GM23248 (cell line): ENCODE results near the gene HNMT. TPM values are rescaled to one million over a fixed set of nuclear protein-coding genes. Genes with fewer than 3 reads are reported as not detected.

Source experiments
- DNase-seq: peaks from one replicate; pipeline ENCODE4 v3.0.0-alpha.2; 2015
- H2AFZ ChIP-seq: fragments of 200-600 bp; sonication (generic); 2 replicates; pipeline ENCODE4 v1.6.1; 2016; ENCODE audit warnings: antibody characterized with exemption
- H3F3A ChIP-seq: fragments of 200-600 bp; sonication (generic); 2 replicates; pipeline ENCODE4 v1.6.1; 2016; ENCODE audit warnings: mild to moderate bottlenecking, antibody characterized with exemption, mixed run types; ENCODE audit not compliant: insufficient read depth
- H3K27ac ChIP-seq: fragments of 200-600 bp; sonication (generic); 2 replicates; pipeline ENCODE4 v1.5.1; 2016; ENCODE audit warnings: mild to moderate bottlenecking
- H3K27me3 ChIP-seq: fragments of 200-600 bp; sonication (generic); replicated peaks from 2 replicates; pipeline ENCODE4 v1.6.1; 2016; ENCODE audit warnings: mild to moderate bottlenecking; ENCODE audit not compliant: insufficient read depth
- H3K36me3 ChIP-seq: fragments of 200-600 bp; sonication (generic); 2 replicates; pipeline ENCODE4 v1.6.1; 2016; ENCODE audit warnings: low read depth, mild to moderate bottlenecking
- H3K4me1 ChIP-seq: fragments of 200-600 bp; sonication (generic); 2 replicates; pipeline ENCODE4 v1.6.1; 2016; ENCODE audit warnings: mild to moderate bottlenecking; ENCODE audit not compliant: insufficient read depth
- H3K4me2 ChIP-seq: fragments of 200-600 bp; sonication (generic); one replicate; pipeline ENCODE4 v1.6.1; 2016; ENCODE audit warnings: mild to moderate bottlenecking; ENCODE audit not compliant: unreplicated experiment
- H3K4me3 ChIP-seq: fragments of 200-600 bp; sonication (generic); 2 replicates; pipeline ENCODE4 v1.5.1; 2016; ENCODE audit warnings: mild to moderate bottlenecking
- H3K79me2 ChIP-seq: fragments of 200-600 bp; sonication (generic); 2 replicates; pipeline ENCODE4 v1.6.1; 2016; ENCODE audit warnings: mild to moderate bottlenecking; ENCODE audit not compliant: insufficient read depth
- H3K9ac ChIP-seq: fragments of 200-600 bp; sonication (generic); 2 replicates; pipeline ENCODE4 v1.6.1; 2016; ENCODE audit warnings: mild to moderate bottlenecking
- H3K9me2 ChIP-seq: fragments of 200-600 bp; sonication (generic); 2 replicates; pipeline ENCODE4 v1.6.1; 2016; ENCODE audit warnings: mixed run types, mild to moderate bottlenecking, moderate library complexity; ENCODE audit not compliant: insufficient read depth
- H3K9me3 ChIP-seq: fragments of 200-600 bp; sonication (generic); one replicate; pipeline ENCODE4 v1.6.1; 2017; ENCODE audit warnings: low read depth
- H4K20me1 ChIP-seq: fragments of 200-600 bp; sonication (generic); 2 replicates; pipeline ENCODE4 v1.6.0; 2016; ENCODE audit not compliant: insufficient read depth
- EZH2 ChIP-seq: fragments of 200-600 bp; sonication (generic); IDR thresholded peaks from 2 replicates; pipeline ENCODE4 v1.6.1; 2018; ENCODE audit warnings: antibody characterized with exemption, mild to moderate bottlenecking; ENCODE audit not compliant: insufficient read depth, poor library complexity, severe bottlenecking
- EZH2phosphoT487 ChIP-seq: fragments of 200-600 bp; sonication (generic); IDR thresholded peaks from 2 replicates; pipeline ENCODE4 v1.6.1; 2018; ENCODE audit warnings: antibody characterized with exemption, moderate library complexity, mild to moderate bottlenecking, low read depth; ENCODE audit not compliant: insufficient read depth
- WGBS, 2 experiments: methylation state at CpG; one replicate each; pipeline ENCODE4 v1.1.6; 2015 to 2017; ENCODE audit warnings: low lambda C conversion rate in 2 of 2, low coverage in 1 of 2; ENCODE audit errors: missing lambda C conversion rate in 2 of 2; 5-methylcytosine and 5-hydroxymethylcytosine counted together
- in situ Hi-C: fragments of 300-500 bp; cut with MboI; formaldehyde crosslinking; loops from 2 replicates; pipeline ENCODE4 v1.15.0; 2020
- polyA plus RNA-seq: library from polyadenylated mRNA; unstranded; fragments of >200 nt; fragmentation: Nextera tagmentation; extraction: Ambion mirVana; gene quantifications from 2 replicates; pipeline ENCODE4 v1.2.1, GENCODE V29; 2016
- total RNA-seq: library from RNA; depleted of rRNA; stranded (reverse); fragments of >200 nt; shearing (Covaris generic); gene quantifications from 2 replicates; pipeline ENCODE4 v1.2.3, GENCODE V29; 2014

The HNMT gene
- total and polyA plus RNA-seq, 2 experiments from 2014 or later: 6.8 to 7.3 TPM

DNA sequence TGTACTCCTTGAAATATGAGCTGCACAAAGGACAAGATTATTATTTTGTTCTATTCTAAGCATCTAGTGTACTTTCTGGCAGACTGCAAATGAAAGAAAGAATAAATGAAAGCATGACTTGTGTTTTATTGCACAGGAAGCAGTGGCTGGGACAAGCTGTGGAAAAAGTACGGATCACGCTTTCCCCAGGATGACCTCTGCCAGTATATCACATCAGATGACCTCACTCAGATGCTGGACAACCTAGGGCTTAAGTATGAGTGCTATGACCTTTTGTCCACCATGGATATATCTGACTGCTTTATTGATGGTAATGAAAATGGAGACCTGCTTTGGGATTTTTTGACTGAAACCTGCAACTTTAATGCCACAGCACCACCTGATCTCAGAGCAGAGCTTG lies 49.4 kb downstream of the HNMT start:
- H3K79me2 ChIP-seq: no peaks in the 10 kb centered on the region
- H3K27me3 ChIP-seq: no peaks in the 10 kb centered on the region
- H3K27ac ChIP-seq: no peak overlapping the region
- whole genome bisulfite sequencing, 2 experiments: 85% methylated on average over 2 of the region's 2 CpGs
- no peaks in the 10 kb centered on the region for H3K9me3 ChIP-seq
- no peak overlapping the region for H2AFZ ChIP-seq
- no peaks in the 10 kb centered on the region for H4K20me1 ChIP-seq
- no peak for TF ChIP-seq EZH2
- TF ChIP-seq EZH2phosphoT487: no peak
- no peaks in the 10 kb centered on the region for H3K4me1 ChIP-seq
- no peak for DNase-seq
- no peaks in the 10 kb centered on the region for H3K9me2 ChIP-seq
- H3F3A ChIP-seq: no peaks in the 10 kb centered on the region
- no peak overlapping the region for H3K4me3 ChIP-seq
- in situ Hi-C loops: no loop called here
- no peak overlapping the region for H3K9ac ChIP-seq
- no peaks in the 10 kb centered on the region for H3K36me3 ChIP-seq
- H3K4me2 ChIP-seq: no peak overlapping the region

DNA sequence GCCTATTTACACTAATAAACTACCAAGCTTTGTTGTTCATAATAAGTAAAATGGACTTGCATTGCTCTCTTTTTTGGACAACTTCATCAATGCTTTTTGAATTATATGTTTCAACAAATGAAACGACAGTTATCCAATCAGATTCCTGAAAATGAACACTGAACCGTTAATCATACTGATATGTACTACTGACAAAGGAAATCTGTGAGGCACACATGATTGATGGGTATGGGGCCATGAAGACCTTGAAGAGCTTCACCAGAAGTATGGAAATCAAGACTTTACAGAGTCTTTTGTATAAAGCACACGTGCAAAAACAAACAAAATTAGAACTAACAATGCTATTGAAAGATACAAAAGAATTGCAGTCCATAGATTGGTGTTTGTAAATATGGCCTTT lies 51.2 kb downstream of the HNMT start:
- WGBS, 2 experiments: 58 to 65% methylated on average over 3 of the region's 3 CpGs

DNA sequence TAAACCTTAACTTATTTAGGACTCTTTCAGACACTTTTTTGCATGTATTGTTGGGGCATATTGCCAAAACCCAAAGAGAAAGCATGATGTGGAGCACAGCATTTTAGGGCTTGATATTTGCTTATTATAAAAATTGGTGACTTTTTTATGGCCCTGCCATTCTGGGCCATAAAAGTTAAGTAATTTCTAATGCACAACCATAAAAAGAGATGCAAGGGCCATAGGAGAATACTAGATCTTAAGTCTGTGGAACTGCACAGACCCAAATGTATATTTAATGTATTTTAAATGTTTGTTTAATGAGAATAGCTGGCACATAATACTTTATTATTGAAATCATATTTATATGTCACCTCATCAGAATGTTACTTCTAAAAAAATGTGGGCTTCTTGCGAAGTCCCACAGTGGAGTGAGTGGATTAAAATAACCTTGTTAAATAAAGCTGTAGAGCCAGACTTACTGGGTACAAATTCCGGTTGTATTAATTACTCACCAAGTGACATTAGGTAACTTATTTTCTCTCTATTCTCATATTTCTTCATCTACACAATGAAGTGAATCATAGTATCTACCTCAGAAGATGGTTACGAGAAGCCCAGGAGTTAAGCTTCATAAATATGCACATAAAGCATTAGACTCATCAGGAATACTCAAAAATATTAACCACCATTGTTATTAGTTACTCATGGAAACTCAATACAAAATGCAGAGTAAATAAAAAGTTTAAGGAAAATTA lies 52.2 kb downstream of the HNMT start:
- Histone ChIP-seq H3F3A (no peaks in the 10 kb centered on the region), H3K36me3 (no peaks in the 10 kb centered on the region), H3K79me2 (no peaks in the 10 kb centered on the region), H4K20me1 (no peaks in the 10 kb centered on the region), H3K4me1 (no peaks in the 10 kb centered on the region), H3K9me2 (no peaks in the 10 kb centered on the region), H3K9me3 (no peaks in the 10 kb centered on the region), H3K27me3 (no peaks in the 10 kb centered on the region), H3K27ac (no peak overlapping the region), H3K4me2 (no peak overlapping the region), H2AFZ (no peak overlapping the region), H3K4me3 (no peak overlapping the region), H3K9ac (no peak overlapping the region)
- DNase-seq: no peak
- in situ Hi-C loops: no loop called here
- no peak for TF ChIP-seq EZH2
- TF ChIP-seq EZH2phosphoT487: no peak
- 78 to 83% methylated on average over 3 of the region's 3 CpGs for WGBS, 2 experiments

More for the DNA sequence above, 51.2 kb downstream of the HNMT start:
- no peak overlapping the region for H3K27ac ChIP-seq
- TF ChIP-seq EZH2 (no peak), EZH2phosphoT487 (no peak)
- H3F3A ChIP-seq: no peaks in the 10 kb centered on the region
- H2AFZ ChIP-seq: no peak overlapping the region
- no peaks in the 10 kb centered on the region for H3K9me3 ChIP-seq
- H3K4me1 ChIP-seq: no peaks in the 10 kb centered on the region
- no peak overlapping the region for H3K4me3 ChIP-seq
- no peak for DNase-seq
- no peaks in the 10 kb centered on the region for H3K36me3 ChIP-seq
- H4K20me1 ChIP-seq: no peaks in the 10 kb centered on the region
- in situ Hi-C loops: no loop called here
- H3K9ac ChIP-seq: no peak overlapping the region
- H3K9me2 ChIP-seq: no peaks in the 10 kb centered on the region
- H3K4me2 ChIP-seq: no peak overlapping the region
- no peaks in the 10 kb centered on the region for H3K79me2 ChIP-seq
- H3K27me3 ChIP-seq: no peaks in the 10 kb centered on the region

DNA sequence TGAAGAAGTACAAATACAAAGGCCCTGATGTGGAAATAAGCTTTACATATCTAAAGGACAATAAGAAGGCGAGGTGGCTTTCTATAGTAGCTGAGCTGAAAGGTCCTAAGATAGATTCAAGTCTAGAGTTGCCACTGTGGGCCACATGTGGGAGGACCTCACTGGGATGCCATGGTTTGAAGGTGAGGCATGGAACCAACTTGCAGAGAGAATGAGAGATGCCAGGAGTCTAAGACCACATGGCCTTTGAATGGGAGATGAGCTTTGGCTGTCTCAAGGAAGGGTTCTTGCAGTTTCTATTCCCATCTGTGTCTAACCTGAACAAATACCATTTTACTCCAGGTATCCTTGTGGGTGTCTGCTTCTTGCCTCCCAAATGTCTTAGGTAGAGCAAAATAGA lies 53.6 kb downstream of the HNMT start:
- no peak for TF ChIP-seq EZH2
- TF ChIP-seq EZH2phosphoT487: no peak
- no peak overlapping the region for H2AFZ ChIP-seq
- DNase-seq: no peak
- in situ Hi-C loops: no loop called here
- no peak overlapping the region for H3K9ac ChIP-seq
- H3K4me2 ChIP-seq: no peak overlapping the region
- H3K79me2 ChIP-seq: no peaks in the 10 kb centered on the region
- WGBS, 2 experiments: 44 to 45% methylated on average over 1 of the region's 1 CpG
- H4K20me1 ChIP-seq: no peaks in the 10 kb centered on the region
- H3F3A ChIP-seq: no peaks in the 10 kb centered on the region
- H3K9me2 ChIP-seq: no peaks in the 10 kb centered on the region
- no peaks in the 10 kb centered on the region for H3K4me1 ChIP-seq
- H3K36me3 ChIP-seq: no peaks in the 10 kb centered on the region
- no peaks in the 10 kb centered on the region for H3K27me3 ChIP-seq
- H3K4me3 ChIP-seq: no peak overlapping the region
- H3K27ac ChIP-seq: no peak overlapping the region
- H3K9me3 ChIP-seq: no peaks in the 10 kb centered on the region
